ENCODE data around the gene CHST3.

DNA sequence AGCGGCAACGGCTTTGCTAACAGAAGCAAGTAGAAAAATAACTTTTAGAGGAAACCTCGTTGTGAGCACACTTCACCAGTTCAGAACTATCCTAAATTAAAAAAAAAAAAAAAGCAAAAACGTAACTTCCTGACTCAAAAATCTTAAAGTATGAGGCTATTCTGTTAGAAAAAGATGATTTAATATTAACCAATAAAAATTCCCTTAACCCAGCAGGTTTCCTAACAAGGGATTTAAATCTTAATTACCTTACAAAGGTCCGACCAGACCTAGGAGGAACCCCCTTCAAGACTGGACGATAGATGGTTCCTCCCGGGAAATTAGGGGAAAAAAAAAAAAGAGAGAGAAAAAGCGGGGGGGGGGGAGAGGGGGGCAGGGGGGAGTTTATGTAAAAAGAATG is 22.9 kb upstream of the CHST3 start:
- TF ChIP-seq GLIS3 (CRISPR knock-in tag; IDR thresholded peaks at IDR 0.05) (no peak), BACH2 (CRISPR knock-in tag; IDR thresholded peaks at IDR 0.05; ENCODE audit: borderline replicate concordance) (no peak), ZFP3 (CRISPR knock-in tag; IDR thresholded peaks at IDR 0.05) (no peak), OSR1 (CRISPR knock-in tag; IDR thresholded peaks at IDR 0.05) (no peak), RARB (CRISPR knock-in tag; IDR thresholded peaks at IDR 0.05) (no peak), ZNF70 (CRISPR knock-in tag; IDR thresholded peaks at IDR 0.05) (no peak), ZNF565 (CRISPR knock-in tag; conservative IDR thresholded peaks at IDR 0.05; ENCODE audit: low read depth) (no peak), TOX (CRISPR knock-in tag; IDR thresholded peaks at IDR 0.05; ENCODE audit: borderline replicate concordance) (no peak), ESRRG (CRISPR knock-in tag; IDR thresholded peaks at IDR 0.05) (no peak), ZFP30 (CRISPR knock-in tag; IDR thresholded peaks at IDR 0.05) (no peak)
- TF ChIP-seq, protein P1, sequence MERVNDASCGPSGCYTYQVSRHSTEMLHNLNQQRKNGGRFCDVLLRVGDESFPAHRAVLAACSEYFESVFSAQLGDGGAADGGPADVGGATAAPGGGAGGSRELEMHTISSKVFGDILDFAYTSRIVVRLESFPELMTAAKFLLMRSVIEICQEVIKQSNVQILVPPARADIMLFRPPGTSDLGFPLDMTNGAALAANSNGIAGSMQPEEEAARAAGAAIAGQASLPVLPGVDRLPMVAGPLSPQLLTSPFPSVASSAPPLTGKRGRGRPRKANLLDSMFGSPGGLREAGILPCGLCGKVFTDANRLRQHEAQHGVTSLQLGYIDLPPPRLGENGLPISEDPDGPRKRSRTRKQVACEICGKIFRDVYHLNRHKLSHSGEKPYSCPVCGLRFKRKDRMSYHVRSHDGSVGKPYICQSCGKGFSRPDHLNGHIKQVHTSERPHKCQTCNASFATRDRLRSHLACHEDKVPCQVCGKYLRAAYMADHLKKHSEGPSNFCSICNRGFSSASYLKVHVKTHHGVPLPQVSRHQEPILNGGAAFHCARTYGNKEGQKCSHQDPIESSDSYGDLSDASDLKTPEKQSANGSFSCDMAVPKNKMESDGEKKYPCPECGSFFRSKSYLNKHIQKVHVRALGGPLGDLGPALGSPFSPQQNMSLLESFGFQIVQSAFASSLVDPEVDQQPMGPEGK (CRISPR knock-in tag; IDR thresholded peaks at IDR 0.05; ENCODE audit: borderline replicate concordance): no peak
- TF ChIP-seq, protein P2, sequence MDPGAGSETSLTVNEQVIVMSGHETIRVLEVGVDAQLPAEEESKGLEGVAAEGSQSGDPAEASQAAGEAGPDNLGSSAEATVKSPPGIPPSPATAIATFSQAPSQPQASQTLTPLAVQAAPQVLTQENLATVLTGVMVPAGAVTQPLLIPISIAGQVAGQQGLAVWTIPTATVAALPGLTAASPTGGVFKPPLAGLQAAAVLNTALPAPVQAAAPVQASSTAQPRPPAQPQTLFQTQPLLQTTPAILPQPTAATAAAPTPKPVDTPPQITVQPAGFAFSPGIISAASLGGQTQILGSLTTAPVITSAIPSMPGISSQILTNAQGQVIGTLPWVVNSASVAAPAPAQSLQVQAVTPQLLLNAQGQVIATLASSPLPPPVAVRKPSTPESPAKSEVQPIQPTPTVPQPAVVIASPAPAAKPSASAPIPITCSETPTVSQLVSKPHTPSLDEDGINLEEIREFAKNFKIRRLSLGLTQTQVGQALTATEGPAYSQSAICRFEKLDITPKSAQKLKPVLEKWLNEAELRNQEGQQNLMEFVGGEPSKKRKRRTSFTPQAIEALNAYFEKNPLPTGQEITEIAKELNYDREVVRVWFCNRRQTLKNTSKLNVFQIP (CRISPR knock-in tag; IDR thresholded peaks at IDR 0.05; ENCODE audit: borderline replicate concordance, low read depth): no peak
- TF ChIP-seq, protein P3, sequence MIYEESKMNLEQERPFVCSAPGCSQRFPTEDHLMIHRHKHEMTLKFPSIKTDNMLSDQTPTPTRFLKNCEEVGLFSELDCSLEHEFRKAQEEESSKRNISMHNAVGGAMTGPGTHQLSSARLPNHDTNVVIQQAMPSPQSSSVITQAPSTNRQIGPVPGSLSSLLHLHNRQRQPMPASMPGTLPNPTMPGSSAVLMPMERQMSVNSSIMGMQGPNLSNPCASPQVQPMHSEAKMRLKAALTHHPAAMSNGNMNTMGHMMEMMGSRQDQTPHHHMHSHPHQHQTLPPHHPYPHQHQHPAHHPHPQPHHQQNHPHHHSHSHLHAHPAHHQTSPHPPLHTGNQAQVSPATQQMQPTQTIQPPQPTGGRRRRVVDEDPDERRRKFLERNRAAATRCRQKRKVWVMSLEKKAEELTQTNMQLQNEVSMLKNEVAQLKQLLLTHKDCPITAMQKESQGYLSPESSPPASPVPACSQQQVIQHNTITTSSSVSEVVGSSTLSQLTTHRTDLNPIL (CRISPR knock-in tag; IDR thresholded peaks at IDR 0.05; ENCODE audit: low read depth): no peak

Data from SK-N-SH treated with all-trans-retinoic acid at 6 μM for 48 hours (cell line).